Measurements from ENCODE around the gene FNBP1L.
"Not testable (repeated sequence)": the region's sequence is repeated elsewhere in the genome, so short reads cannot be mapped to it uniquely, and the experiment has no call there.

FNBP1L gene

DNA sequence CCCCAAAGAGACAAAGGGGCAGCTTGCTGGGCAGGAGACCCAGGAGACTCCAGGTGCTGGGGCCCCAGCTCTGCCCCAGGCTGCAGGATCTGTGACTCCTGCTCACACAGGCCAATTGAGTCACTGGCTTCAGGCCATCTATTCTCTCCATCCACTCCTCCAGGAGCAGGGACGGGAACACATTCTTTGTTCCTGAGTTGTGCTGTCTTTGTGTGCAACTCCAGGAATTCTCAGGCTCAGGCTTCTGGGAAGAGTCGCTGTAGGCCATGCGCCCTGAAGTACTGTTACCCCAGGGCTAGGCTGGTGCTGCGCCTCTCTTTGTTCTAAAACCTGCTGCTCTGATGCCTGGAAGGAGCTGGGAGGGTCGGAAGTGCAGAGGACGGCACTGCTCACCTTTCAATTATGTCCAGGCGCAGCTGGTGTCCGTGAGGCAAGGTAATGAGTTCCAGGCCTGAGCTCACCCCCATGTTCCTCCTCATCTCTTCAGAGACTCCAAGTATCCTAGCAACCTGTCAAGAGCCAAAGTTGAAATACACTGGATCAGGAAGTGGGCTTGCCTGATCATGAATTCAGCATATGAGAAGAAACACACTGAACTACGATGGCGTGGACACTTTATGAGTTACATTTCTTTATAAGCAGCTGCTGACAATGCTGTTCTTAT, 127.8 kb downstream of the FNBP1L start:
- no peak for FAIRE-seq

DNA sequence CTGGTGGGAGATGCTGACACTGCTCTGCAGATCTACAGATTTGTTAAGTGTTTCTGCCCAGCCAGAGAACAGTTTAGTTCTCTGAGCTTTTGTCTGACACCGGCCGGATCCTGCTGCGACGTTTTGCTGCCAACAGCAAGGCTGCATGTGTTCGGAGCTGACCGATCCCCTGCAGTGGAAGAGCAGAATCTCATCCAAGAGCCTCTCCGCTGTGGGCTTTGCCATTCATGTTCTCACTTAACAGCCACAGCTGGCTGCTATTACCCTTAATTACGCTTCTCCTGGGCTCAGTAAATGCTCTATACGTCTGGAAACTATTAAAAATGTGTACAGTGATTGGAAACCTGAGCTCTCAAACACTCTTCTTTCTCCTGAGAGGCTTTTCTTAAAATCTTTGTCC, 128.4 kb downstream of the FNBP1L start:
- no peak for FAIRE-seq

DNA sequence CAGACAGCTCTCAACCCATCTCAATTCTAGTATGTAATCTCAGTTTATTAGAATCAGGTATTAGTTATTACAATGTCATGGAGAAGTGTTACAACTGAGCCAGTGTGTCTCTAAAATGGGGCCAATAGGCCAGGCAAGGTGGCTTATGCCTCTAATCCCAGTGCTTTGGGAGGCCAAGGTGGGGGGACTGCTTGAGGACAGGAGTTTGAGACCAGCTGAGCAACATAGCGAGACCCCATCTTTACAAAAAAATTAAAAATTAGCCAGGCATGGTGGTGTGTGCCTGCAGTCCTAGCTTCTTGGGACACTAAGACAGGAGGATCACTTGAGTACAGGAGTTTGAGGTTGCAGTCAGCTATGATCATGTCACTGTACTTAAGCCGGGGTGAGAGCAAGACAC, 128.8 kb downstream of the FNBP1L start:
- FAIRE-seq: no peak

DNA sequence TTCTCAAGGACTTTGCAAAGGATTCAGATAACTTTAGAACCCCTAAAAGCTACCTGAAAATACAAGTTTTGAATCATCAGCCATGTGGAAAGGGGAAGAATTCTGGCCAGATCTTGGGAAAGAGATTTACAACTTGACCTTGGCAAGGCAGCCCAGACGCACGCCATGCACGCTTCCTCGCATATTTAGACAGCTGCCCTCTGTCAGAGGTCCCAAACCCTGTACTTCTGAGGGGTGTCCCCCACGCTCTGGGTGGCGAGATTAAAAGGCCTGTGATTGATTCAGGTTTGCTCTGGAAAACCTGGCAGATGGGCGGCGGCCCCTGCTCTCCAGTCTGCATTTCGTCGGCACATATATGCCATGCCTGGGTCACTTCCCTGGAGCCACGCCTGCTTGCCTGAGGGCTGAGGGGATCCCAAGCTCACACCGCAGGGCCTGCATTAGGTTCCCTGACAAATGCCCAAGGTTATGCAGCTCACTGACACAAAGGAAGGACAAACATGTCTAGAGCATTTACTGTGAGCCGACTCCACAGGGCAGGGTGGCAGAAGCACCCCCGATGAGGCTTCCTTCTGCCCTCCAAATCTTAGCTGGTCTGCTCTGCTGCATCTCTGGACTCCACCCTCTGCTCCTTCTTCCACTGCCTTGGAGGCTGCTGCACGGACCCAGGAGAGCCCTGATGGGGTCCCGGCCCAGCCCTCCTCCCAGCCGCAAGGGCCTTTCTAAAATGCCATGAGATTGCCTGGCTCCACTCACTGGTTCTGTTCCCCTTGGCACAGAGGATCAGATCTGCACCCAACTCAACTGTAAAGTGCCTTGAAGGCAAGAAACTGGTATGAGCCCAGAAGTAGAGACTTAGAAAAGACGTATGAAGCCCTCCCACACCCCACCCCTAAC, 129.9 kb downstream of the FNBP1L start:
- FAIRE-seq: no peak

DNA sequence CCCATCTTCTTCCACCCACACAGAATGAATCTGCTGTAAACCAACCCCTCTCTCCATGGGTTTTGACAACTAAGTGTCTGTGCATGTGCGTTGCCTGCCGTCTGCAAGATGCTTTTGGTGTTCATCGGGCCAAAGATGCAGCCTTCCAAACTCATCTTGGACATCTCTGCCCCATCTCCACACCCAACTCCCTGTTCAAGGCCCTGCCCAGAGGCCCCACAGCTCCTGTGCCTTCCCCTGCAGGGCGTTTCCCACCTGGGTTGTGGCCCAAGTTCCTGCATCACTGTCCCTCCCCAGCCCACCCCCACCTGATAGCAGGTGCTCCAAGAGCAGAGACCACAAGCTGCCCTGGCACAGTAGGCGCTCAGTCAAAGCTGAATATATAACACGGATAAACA, 130.5 kb downstream of the FNBP1L start:
- FAIRE-seq: no peak

DNA sequence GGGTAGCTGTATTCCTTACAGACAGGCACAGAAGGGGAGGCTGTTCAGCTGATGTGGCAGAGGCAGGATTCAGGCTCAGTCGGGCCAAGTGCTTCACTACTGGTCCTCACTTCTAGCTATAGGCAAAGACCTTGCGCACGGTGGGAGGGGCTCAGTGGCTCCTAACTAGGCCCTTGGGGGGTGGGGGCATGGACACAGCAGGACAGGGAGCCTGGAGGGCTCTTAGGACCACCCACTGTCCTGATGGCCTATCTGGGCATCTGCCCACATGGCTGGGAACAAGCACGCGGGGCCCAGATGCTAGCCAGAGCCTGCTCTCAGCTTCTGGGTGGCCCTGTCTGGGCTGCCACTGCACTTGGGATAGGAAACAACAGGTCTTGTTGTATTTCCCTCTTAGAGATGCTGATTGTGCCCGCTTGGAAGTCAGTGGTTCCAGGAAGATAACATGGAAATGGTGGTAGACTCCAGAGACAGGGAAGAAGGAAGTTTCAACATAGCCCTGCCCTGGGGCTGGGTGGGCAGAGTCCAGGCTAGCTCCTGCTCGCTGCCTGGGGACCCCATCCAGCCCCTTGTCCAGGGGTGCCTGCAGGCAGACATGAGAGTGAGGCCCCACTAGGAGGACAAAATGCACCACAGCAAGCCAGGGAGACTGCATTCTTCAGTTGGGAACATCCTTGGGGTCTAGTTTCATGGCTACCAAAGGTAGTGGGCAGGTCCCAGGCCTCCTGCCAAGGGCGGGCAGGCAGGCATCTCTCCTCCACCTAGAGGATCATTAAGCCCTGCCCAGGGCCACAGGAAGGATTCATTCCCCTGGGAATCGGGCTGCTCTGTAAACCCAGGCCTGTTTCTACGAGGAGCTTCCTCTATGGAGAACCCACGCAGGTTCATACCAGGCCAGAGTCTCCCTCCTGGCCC, 131.2 kb downstream of the FNBP1L start:
- no peak for FAIRE-seq

DNA sequence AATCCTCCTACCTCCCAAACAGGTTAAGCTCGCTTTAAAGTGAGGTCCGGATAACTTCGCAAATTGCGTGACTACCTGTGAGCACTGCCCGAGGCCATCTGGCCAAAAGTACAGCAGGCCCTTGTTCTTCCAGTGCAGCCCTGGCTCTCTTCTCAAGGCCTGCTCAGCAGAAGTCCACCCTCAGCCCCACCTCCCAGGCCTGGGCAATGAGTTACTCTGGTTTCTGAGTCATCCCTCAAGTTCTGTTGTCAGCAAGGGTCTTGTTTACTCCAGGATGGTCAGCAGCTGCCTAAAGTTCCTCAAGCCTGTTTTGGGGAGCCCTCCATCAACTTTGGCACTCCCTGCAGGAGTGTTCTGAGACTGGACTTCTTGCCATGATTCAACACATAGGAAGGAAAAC, 132.0 kb downstream of the FNBP1L start:
- FAIRE-seq: no peak

DNA sequence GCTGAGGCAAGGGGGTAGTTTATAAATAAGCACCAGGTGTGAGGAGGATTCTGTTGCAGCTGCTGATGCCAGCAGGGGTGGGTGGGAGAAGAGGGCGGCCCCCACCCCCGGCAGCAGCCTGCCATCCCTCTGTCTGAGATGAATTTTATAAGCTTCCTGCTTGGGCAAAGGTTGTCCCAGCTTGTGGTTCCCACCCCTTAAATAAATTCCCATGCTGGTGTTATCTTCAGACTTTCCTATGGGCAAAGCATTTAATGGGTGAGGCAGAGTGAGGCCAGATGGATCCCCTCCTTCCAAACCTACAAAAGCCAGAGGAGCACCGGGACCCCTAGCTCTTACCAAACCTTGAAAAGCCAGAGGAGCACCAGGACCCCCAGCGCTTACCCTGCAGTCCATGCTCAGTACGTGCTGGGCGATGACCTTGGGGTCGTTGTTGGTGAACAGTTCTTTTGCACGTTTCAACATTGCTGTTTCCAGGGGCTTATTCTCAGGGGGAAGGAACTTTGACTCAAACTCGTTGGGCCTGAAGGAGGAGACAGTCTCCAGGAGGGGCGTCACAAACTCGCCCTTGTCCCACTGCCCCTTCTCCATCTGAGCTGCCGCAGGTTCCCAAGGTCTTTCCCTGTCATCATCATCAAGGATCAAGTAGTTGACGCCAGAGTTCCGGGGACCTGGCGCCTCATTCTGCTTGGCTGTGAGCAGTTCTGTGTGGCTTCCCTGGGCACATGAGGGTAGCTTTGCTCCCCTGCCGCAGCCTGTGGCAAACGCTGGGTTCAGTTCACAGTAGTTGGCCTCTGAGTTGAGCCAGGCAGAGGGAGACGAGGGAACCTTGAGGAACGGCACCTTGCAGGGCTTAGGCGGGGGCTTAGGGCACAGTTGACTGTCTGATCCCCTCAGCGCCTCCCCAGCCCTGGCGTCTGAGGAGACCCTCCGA, 134.3 kb downstream of the FNBP1L start:
- FAIRE-seq: no peak

DNA sequence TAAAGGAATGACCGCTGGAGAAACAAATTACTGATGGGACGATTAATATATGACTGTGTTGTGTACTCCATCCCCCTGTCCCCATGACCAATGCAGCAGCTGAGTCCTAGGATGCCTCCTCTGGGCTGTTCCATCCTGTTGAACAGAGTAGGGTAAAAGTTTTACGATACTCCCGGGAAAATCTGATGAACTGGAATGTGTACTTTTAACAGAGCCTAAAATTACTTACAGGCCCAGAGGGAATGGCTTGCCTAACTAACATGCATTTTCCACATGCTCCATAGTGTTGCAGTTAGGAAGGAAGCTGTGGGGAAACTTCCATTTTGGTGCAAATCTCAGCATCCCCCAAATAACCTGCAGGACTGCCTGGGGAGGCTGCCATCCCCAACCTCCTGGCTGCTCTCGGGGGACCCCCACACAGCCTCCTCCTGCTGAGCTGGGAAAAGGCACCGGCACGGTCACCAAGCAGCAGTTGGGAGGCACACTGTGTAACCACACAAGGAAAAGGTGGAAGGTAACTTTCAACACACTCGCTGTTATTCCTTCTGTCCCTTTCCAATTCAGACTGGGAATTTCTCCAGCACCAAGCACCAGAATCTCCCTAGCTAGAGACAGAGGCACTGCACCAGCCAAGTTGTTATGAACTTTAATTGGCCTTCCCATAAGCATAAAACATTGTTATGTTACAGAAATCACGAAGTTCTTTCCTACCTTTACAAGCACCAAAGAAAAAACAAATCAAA, 136.5 kb downstream of the FNBP1L start:
- no peak for FAIRE-seq

DNA sequence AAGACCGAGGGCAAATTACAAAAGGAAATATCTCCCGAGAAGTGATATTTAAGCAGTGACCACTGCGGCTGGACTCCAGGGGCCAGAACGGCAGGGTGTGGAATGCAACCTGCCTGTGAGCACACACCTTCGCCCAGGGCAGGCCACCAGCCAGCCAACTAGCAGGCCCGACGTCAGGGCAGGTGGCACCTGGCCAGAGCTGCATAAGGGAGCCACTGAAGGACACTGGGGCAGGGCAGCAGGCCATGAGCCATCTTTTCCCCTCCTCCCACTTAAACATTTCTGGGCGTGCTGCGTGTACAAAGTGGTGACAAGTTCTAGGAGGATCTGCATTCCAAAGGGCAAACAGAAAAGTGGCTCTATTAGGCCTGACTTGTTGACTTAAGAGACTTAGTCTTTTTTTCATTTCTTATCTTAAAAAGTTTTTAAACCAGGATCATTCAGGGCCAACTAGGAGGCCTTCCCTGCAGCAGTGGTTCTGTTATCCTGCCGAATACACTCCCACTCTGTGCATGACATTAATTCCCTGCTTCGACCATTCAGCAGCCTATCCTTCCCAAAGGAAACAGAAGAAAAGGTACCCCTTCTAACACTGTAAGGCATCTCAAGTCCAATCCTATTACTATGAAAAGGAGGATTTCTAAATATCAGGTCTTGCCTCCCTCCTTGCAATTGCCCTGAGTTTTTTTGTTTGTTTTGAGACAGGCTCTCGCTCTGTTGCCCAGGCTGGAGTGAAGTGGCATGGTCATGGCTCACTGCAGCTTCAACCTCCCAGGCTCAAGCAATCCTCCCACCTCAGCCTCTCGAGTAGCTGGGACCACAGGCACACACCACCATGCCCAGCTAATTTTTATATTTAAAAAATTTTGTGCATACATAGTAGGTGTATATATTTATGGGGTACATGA, 137.4 kb downstream of the FNBP1L start:
- FAIRE-seq: no peak

DNA sequence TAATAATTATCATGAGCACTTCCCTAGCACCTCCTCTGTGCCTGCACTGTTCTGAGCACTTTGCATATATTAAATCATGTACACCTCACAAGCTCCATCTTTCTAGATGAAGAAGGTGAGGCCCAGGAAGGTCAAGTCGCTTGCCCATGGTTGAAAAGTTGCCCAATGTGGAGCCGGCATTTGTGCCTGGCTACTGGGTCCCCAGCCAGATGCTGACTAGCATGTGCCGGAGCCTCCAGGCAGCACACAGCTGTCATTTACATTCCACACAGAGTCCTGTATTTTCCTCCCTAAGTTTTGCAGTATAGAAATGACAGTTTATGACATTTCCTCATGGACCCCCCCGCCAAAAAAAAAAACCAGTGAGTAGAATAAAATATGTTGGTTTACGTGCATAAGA, 139.4 kb downstream of the FNBP1L start:
- FAIRE-seq: no peak

DNA sequence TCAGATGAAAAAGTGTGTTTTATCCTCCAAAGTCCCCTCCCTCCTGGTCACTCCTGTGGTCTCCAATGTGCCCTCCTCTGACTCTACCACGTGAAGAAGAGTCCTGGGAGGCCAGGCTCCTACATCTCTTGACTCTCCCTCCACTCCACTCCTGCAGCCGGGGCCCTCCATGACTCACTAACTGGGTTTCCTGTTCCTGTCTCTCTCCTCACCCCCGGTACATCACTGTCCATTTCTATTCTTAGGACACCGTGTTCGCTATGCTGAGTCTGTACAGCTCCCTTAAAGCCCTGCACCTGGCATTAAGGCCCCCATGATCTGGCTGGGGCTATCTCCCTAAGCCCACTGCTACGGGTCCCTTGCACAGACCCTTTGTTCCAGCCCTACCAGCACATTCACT, 140.3 kb downstream of the FNBP1L start:
- no peak for FAIRE-seq

DNA sequence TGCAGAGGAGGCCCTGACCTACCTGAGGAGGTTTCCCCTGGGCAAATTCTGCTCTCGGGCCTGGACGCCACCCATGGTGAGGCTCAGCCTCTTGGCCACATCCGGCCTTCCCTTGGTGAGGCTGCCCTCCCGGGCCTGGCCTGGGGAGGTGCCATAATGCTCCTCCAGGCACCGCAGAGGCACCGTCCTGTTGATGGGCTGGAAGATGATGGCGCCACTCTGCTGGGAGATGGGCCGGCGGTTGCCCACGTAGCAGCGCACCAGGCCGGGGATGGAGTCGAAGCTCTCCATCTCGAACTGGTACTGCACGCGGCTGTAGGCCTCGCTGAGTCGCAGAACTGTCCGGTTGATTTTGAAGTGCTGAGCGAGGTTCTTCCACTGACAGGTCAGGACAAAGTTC, 141.0 kb downstream of the FNBP1L start:
- no peak for FAIRE-seq

DNA sequence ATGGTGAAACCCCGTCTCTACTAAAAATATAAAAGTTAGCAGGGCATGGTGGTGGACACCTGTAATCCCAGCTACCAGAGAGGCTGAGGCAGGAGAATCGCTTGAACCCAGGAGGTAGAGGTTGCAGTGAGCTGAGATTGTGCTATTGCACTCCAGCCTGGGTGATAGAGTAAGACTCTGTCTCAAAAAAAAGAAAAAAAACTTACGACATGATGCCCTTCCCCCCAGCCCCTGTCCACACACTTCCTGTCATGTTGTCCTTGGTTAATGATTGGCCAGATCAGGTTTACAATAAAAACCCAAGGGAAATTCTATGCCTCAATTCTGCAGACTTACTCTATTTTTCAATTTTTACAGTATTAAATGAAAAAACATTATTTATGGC, 143.4 kb downstream of the FNBP1L start:
- FAIRE-seq: not testable (repeated sequence)

DNA sequence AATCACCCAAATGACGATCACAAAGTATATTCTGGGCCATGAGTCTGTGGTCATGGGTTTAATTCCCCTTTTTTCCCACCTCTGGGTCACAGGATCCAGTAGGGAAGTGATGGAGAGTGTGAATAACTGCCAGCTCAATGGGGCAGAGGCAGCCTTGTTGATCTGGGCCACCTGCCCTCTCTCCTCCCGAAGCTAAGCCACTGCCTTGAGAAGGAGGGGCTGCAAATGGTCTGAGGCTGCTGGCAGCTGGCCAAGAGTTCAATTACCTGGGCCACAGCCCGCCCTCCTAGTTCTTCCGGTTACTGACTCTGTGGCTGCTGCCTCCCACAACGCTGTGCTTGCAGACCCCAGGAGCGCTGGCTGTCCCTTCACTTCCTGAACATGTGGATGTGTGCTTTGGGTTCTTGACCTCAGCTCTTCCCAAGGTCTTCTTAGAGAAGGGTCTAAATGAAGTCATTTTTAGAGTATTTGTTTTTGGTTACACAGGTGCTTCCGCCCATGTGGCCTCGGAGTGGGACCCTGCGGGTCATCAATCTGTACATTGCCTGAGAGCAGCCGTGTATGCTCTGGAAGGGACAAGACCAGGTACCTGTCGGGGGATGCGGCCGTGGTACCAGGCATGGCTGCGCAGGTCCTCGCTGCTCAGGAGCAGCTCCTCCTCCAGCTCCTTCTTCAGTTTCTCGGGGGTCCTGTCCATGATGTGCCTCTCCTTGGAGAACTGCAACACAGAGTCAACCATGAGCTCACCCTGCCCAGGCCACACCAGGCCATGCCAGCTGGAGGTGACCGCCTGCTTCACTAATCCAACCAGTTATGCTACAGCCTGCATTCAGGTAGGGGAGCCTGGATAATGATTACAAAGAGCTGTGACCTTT, 144.0 kb downstream of the FNBP1L start:
- no peak for FAIRE-seq

DNA sequence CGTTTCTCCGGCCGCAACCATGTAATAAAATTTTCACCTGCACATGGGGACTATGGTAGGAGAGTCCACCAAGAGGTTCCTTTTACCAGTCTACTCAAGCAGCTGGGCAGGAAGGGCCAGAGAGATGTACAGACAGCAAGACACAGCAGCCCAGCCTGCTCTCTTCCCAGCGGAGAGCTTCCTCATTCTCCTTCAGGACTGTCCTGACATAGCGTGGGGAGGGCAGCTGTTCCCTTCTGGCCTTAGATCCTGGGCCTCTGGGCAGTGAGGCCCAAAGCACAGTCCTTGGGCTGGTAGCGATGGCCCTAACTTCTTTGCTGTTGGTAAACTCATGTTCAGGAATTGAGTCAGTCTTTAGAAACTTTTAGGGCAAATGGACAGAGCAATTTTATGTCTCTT, 144.6 kb downstream of the FNBP1L start:
- no peak for FAIRE-seq

DNA sequence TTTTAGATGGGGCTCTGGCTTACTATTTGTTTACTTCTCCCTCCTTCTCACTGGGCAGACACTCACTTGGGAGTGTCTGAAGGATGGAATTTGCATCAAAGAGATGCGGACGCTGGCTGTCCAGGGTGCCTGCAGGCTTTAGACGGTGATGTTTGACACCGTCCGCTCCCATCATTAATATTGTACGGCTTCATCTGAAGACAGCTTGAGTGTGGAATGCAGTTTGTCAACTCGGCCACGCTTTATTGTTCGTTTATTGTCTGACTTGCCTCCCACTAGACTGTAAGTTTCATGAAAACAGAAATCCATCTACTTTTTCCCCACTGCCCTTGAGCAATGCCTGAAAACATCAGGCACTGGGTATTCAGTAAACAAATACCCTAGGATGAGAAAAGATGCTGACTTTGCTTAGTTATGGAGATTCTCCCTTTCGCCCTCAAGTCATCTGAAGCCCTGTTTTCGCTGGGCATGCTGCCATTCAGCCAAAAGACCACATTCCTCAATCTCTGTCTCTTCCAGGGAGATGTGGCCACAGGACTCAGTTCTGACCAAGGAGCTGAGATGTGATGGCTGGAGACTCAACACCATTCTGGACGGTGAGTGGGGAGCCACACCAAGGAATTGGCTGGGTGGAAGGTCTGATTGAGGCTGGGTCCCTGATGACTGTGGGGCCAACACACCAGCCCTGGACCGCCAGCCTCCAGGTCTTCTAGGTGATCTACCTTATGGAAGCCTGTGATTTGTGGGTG, 146.1 kb downstream of the FNBP1L start:
- FAIRE-seq: no peak

DNA sequence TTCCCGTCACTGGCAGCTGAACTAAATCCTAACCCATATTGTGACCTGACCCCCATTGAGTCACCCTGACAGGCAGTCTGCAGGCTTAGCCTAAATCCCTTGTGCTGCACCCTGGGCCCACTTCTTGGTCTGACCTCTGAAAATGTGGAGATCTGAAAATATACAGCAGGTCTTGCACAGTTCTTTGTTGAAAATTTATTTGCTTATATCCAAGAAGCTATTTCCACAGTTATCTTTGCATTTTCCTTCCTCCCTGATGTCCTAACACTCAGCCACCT, 146.6 kb downstream of the FNBP1L start:
- FAIRE-seq: no peak

DNA sequence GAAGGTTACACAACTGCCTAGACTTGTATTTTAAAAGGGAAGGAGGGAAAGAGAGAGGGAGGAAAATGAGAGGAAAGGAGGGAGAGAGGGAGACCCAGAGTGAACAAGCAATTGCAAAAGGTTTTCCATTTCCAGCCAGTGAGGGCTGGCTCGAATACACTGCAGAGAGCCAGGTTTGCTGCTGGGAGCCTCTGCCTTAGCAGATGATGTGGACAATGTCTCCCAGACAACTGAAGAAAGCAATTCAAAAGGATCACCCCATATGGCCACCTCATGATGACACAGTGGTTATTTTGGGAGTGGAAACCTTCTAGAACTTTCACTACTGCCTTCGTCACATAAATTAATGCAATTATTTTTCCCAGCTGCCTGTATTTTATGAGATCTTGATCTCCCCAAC, 147.3 kb downstream of the FNBP1L start:
- no peak for FAIRE-seq
